OCI-M1 (cell line): ENCODE results near the gene TMEM266.
A peak's percentile ranks its signal among the peaks of the same experiment; 100 is the strongest.

ENCODE experiments used
- DNase-seq: peaks from one replicate; lab custom pipeline; 2025; lab: John Stamatoyannopoulos, UW

Gene TMEM266

GRCh38 chr15:76203346-76204108 lies 143.7 kb downstream of the TMEM266 start:
- DNase-seq: no peak

- DNase-seq: no peak
These were observed 144.5 kb downstream of the TMEM266 start for GRCh38 chr15:76204109-76204845.

- no peak for DNase-seq
These were observed 145.2 kb downstream of the TMEM266 start for GRCh38 chr15:76204916-76205460.

GRCh38 chr15:76206325-76206976 lies 146.7 kb downstream of the TMEM266 start:
- DNase-seq: no peak

- no peak for DNase-seq
These were observed 148.4 kb downstream of the TMEM266 start for GRCh38 chr15:76208084-76208785.

- no peak for DNase-seq
These were observed 149.1 kb downstream of the TMEM266 start for GRCh38 chr15:76208786-76209424.

- no peak for DNase-seq
These were observed 149.7 kb downstream of the TMEM266 start for GRCh38 chr15:76209523-76209922.

- no peak for DNase-seq
These were observed 150.2 kb downstream of the TMEM266 start for GRCh38 chr15:76209942-76210341.

GRCh38 chr15:76215634-76216033 lies 155.8 kb downstream of the TMEM266 start:
- no peak for DNase-seq

- DNase-seq: no peak
These were observed 157.5 kb downstream of the TMEM266 start for GRCh38 chr15:76217029-76217881.

GRCh38 chr15:76217882-76218217 lies 158.1 kb downstream of the TMEM266 start:
- DNase-seq: no peak

- DNase-seq: no peak
These were observed 161.4 kb downstream of the TMEM266 start for GRCh38 chr15:76221085-76221767.

GRCh38 chr15:76222159-76222558 lies 162.4 kb downstream of the TMEM266 start:
- DNase-seq: no peak

- no peak for DNase-seq
These were observed 163.7 kb downstream of the TMEM266 start for GRCh38 chr15:76223521-76223920.

GRCh38 chr15:76229266-76229665 lies 169.5 kb downstream of the TMEM266 start:
- DNase-seq: no peak

- DNase-seq: no peak
These were observed 174.1 kb downstream of the TMEM266 start for GRCh38 chr15:76233921-76234320.

- DNase-seq: no peak
These were observed 174.6 kb downstream of the TMEM266 start for GRCh38 chr15:76234337-76234889.

- DNase-seq: peak; percentile 67
These were observed 175.5 kb downstream of the TMEM266 start for GRCh38 chr15:76235186-76235826.

GRCh38 chr15:76236350-76236749 lies 176.6 kb downstream of the TMEM266 start:
- no peak for DNase-seq
